Endothelial cell of umbilical vein (primary cell): ENCODE measurements around the gene TAF4B. TPM values are rescaled to one million over a fixed set of nuclear protein-coding genes. Genes with fewer than 3 reads are reported as not detected.

Source experiments
- BruUV-seq: library from RNA; stranded (reverse); fragments of 400-500 nt; replicated peaks from 2 replicates; lab custom pipeline; 2021; lab: Mats Ljungman, UMichigan
- CTCF ChIA-PET: fragments of 300-600, 350-600 bp; sonication (Branson Sonifier 250); formaldehyde crosslinking; loops from one replicate; lab custom pipeline; 2021; ENCODE audit warnings: antibody characterized with exemption, inconsistent platforms; lab: Charles Lee
- POLR2A ChIA-PET: fragments of 300-600, 350-600 bp; sonication (Branson Sonifier 250); formaldehyde crosslinking; loops from one replicate; lab custom pipeline; 2021; ENCODE audit warnings: antibody characterized with exemption, inconsistent platforms; lab: Charles Lee
- DNase-seq: peaks from one replicate; pipeline ENCODE4 v3.0.0-alpha.2; 2011; ENCODE audit warnings: low read depth, low spot score
- FAIRE-seq: peaks from 2 replicates; lab custom pipeline; 2011; peaks lifted over from hg19 to GRCh38; lab: Jason Lieb, UNC
- H2AFZ ChIP-seq: 2 replicates; pipeline ENCODE4 v1.6.0; 2012; ENCODE audit warnings: low read depth, low read length, control low read depth, inconsistent platforms
- H3K27ac ChIP-seq: 2 replicates; pipeline ENCODE4 v1.5.1; 2011; ENCODE audit warnings: low read depth, mild to moderate bottlenecking, control low read depth, low read length, moderate library complexity; ENCODE audit not compliant: insufficient read depth
- H3K27me3 ChIP-seq, 2 experiments: 2 replicates each; pipeline versions ENCODE4 v1.6.0 to v1.6.1; 2011; ENCODE audit warnings: low read length in 2 of 2, mixed read lengths in 1 of 2; ENCODE audit not compliant: control insufficient read depth in 2 of 2, insufficient read depth in 2 of 2
- H3K36me3 ChIP-seq, 2 experiments: 2 replicates in 1 of 2; 3 replicates in 1 of 2; pipeline ENCODE4 v1.5.1; 2011; ENCODE audit warnings: low read length in 2 of 2, mild to moderate bottlenecking in 1 of 2, moderate library complexity in 1 of 2; ENCODE audit not compliant: control insufficient read depth in 2 of 2, insufficient read depth in 2 of 2; ENCODE audit errors: extremely low read depth in 1 of 2
- H3K4me1 ChIP-seq: 3 replicates; pipeline ENCODE4 v1.5.1; 2011; ENCODE audit warnings: mild to moderate bottlenecking, low read length; ENCODE audit not compliant: control insufficient read depth, insufficient read depth; ENCODE audit errors: extremely low read depth
- H3K4me2 ChIP-seq: 2 replicates; pipeline ENCODE4 v1.6.1; 2011; ENCODE audit warnings: low read length, control low read depth, mixed read lengths; ENCODE audit not compliant: insufficient read depth
- H3K4me3 ChIP-seq, 3 experiments: fragments of 200-600 bp in 1 of 3; sonication (generic), shearing (Covaris generic) in 1 of 3; replicated peaks in 1 of 3; 2 replicates each; pipeline ENCODE4 v1.5.1; 2011 to 2016; ENCODE audit warnings: control low read depth in 3 of 3, low read length in 3 of 3, mild to moderate bottlenecking in 2 of 3, inconsistent platforms in 1 of 3, low read depth in 1 of 3, moderate library complexity in 1 of 3; ENCODE audit not compliant: insufficient read depth in 1 of 3
- H3K79me2 ChIP-seq: 2 replicates; pipeline ENCODE4 v1.6.0; 2012; ENCODE audit warnings: low read length, inconsistent platforms; ENCODE audit not compliant: control insufficient read depth, insufficient read depth
- H3K9ac ChIP-seq: replicated peaks from 2 replicates; pipeline ENCODE3; 2011; ENCODE audit warnings: low read length, control low read depth; ENCODE audit not compliant: insufficient read depth; ENCODE audit errors: extremely low read depth
- H3K9me1 ChIP-seq: replicated peaks from 3 replicates; pipeline ENCODE4 v1.6.0; 2011; ENCODE audit warnings: mild to moderate bottlenecking, low read length; ENCODE audit not compliant: control insufficient read depth, insufficient read depth; ENCODE audit errors: extremely low read depth
- H3K9me3 ChIP-seq: replicated peaks from 2 replicates; pipeline ENCODE4 v1.5.1; 2012; ENCODE audit warnings: low read length, inconsistent platforms; ENCODE audit not compliant: control insufficient read depth, insufficient read depth
- H4K20me1 ChIP-seq: replicated peaks from 2 replicates; pipeline ENCODE3; 2011; ENCODE audit warnings: mild to moderate bottlenecking, low read length; ENCODE audit not compliant: control insufficient read depth, insufficient read depth; ENCODE audit errors: extremely low read depth
- EZH2 ChIP-seq: IDR thresholded peaks from 2 replicates; pipeline ENCODE4 v1.6.1; 2012; ENCODE audit warnings: borderline replicate concordance, low read depth, mild to moderate bottlenecking, moderate library complexity, low read length, inconsistent platforms; ENCODE audit not compliant: severe bottlenecking
- FOS ChIP-seq: IDR thresholded peaks from 2 replicates; pipeline ENCODE4 v1.6.1; 2011; ENCODE audit warnings: mild to moderate bottlenecking, low read length, moderate library complexity, borderline replicate concordance; ENCODE audit not compliant: insufficient read depth
- GATA2 ChIP-seq: IDR thresholded peaks from 2 replicates; pipeline ENCODE4 v1.7.0; 2011; ENCODE audit warnings: low read depth, mild to moderate bottlenecking, moderate library complexity, mixed read lengths, low read length; ENCODE audit not compliant: insufficient read length, insufficient read depth
- JUN ChIP-seq: IDR thresholded peaks from 2 replicates; pipeline ENCODE4 v1.6.1; 2011; ENCODE audit warnings: borderline replicate concordance, low read depth; ENCODE audit not compliant: insufficient read length, insufficient read depth
- MYC ChIP-seq: IDR thresholded peaks from one replicate; pipeline ENCODE4 v1.6.1; 2011; ENCODE audit warnings: mild to moderate bottlenecking, low read depth, low read length
- POLR2A ChIP-seq: IDR thresholded peaks from 2 replicates; pipeline ENCODE4 v1.6.1; 2012; ENCODE audit warnings: low read depth, mild to moderate bottlenecking, control low read depth, low read length
- POLR2AphosphoS5 ChIP-seq: IDR thresholded peaks from 2 replicates; pipeline ENCODE4 v1.6.1; 2012; ENCODE audit warnings: low read depth, mild to moderate bottlenecking, control low read depth, low read length, moderate library complexity; ENCODE audit not compliant: insufficient read depth
- dilution Hi-C: fragments of 300-500 bp; cut with MboI; formaldehyde crosslinking; loops from one replicate; pipeline ENCODE4 v1.15.0; 2019; ENCODE audit warnings: low sequenced_read_pairs; ENCODE audit not compliant: extremely low pct_ligation_motif_present
- intact Hi-C: fragments of 100-400 bp; cut with micrococcal nuclease; formaldehyde crosslinking; loops from one replicate; pipeline ENCODE4 v1.10.0; 2022
- polyA plus RNA-seq, 4 experiments: library from polyadenylated mRNA; depleted of rRNA in 3 of 4; stranded (reverse) in 3 of 4; unstranded in 1 of 4; fragments of >200 nt; gene quantifications; 2 replicates each; pipeline versions ENCODE4 v1.2.1 to v1.2.3, GENCODE V29; 2011 to 2012; ENCODE audit warnings: missing spikeins in 1 of 4
- total RNA-seq: library from RNA; stranded (reverse); gene quantifications from 2 replicates; pipeline ENCODE4 v1.2.3, GENCODE V29; 2021
- TF ChIP-seq, protein P1 (sequence below), 2 donors: IDR thresholded peaks; 1 replicate in 1 of 2; 2 replicates in 1 of 2; pipeline ENCODE4 v1.5.1; 2011; ENCODE audit warnings: low read length in 2 of 2, mild to moderate bottlenecking in 2 of 2, moderate library complexity in 2 of 2, control low read depth in 1 of 2, inconsistent platforms in 1 of 2, low read depth in 1 of 2; ENCODE audit not compliant: insufficient read depth in 1 of 2; ENCODE audit errors: extremely low read depth in 1 of 2
- TF ChIP-seq, protein P2 (sequence below): IDR thresholded peaks from 2 replicates; pipeline ENCODE4 v1.6.1; 2011; ENCODE audit not compliant: insufficient read depth, insufficient read length

Gene TAF4B
- total and polyA plus RNA-seq, 2 donors (not counting 3 experiments of a cell fraction or from before 2014, with no cell fraction given) = 0.47 to 2.0 TPM

DNA sequence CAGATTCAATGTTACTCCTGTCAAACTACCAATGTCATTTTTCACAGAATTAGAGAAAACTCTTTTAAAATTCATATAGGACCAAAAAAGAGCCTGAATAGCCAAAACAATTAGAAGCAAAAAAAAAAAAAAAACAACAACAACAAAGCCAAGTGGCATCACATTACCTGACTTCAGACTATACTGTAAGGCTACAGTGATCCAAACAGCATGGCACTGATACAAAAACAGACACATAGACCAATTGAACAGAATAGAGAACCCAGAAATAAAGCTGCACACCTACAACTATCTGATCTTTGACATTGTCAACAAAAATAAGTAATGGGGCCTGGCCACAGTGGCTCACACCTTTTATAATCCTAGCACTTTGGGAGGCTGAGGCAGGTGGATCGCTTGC, 53.2 kb downstream of the TAF4B start:
- H3K4me3 ChIP-seq = no peak overlapping the region
- no peak overlapping the region for H2AFZ ChIP-seq
- no peak for DNase-seq
- no peak overlapping the region for H3K4me2 ChIP-seq
- ChIA-PET CTCF (no interaction called here), POLR2A (no interaction called here)
- H3K4me1 ChIP-seq = no peaks in the 10 kb centered on the region
- no peaks in the 10 kb centered on the region for H3K79me2 ChIP-seq
- dilution Hi-C loops = no loop called here
- no peaks in the 10 kb centered on the region for H3K9me1 ChIP-seq
- TF ChIP-seq GATA2 (no peak), POLR2AphosphoS5 (no peak), POLR2A (no peak), JUN (no peak)
- TF ChIP-seq, protein P1, sequence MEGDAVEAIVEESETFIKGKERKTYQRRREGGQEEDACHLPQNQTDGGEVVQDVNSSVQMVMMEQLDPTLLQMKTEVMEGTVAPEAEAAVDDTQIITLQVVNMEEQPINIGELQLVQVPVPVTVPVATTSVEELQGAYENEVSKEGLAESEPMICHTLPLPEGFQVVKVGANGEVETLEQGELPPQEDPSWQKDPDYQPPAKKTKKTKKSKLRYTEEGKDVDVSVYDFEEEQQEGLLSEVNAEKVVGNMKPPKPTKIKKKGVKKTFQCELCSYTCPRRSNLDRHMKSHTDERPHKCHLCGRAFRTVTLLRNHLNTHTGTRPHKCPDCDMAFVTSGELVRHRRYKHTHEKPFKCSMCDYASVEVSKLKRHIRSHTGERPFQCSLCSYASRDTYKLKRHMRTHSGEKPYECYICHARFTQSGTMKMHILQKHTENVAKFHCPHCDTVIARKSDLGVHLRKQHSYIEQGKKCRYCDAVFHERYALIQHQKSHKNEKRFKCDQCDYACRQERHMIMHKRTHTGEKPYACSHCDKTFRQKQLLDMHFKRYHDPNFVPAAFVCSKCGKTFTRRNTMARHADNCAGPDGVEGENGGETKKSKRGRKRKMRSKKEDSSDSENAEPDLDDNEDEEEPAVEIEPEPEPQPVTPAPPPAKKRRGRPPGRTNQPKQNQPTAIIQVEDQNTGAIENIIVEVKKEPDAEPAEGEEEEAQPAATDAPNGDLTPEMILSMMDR (IDR thresholded peaks at IDR 0.05; ENCODE audit: extremely low read depth in 1 of 2, insufficient read depth in 1 of 2, low read depth in 1 of 2, low read length in 2 of 2) = no peak
- TF ChIP-seq, protein P2, sequence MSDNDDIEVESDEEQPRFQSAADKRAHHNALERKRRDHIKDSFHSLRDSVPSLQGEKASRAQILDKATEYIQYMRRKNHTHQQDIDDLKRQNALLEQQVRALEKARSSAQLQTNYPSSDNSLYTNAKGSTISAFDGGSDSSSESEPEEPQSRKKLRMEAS = no peak
- intact Hi-C loops = no loop called here
- no peaks in the 10 kb centered on the region for H3K27me3 ChIP-seq
- no peaks in the 10 kb centered on the region for H4K20me1 ChIP-seq
- H3K9ac ChIP-seq = no peak overlapping the region
- H3K36me3 ChIP-seq = no peaks in the 10 kb centered on the region
- no peak for FAIRE-seq
- H3K9me3 ChIP-seq = no peaks in the 10 kb centered on the region
- BruUV-seq = no TSS peak
- no peak overlapping the region for H3K27ac ChIP-seq

DNA sequence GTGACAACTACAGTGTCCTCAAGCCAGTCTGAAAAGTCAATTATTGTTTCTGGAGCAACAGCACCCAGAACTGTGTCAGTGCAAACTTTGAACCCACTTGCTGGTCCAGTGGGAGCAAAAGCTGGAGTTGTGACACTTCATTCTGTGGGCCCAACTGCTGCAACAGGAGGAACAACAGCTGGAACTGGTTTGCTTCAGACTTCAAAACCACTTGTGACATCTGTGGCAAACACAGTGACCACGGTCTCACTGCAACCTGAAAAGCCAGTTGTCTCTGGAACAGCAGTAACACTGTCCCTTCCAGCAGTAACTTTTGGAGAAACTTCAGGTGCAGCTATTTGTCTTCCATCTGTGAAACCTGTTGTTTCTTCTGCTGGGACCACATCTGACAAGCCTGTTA, 59.8 kb downstream of the TAF4B start:
- Histone ChIP-seq H3K27me3 (no peaks in the 10 kb centered on the region), H3K4me1 (no peaks in the 10 kb centered on the region), H3K9me1 (no peaks in the 10 kb centered on the region), H4K20me1 (no peaks in the 10 kb centered on the region), H2AFZ (no peak overlapping the region), H3K9ac (no peak overlapping the region), H3K9me3 (no peaks in the 10 kb centered on the region), H3K79me2 (no peaks in the 10 kb centered on the region), H3K36me3 (no peaks in the 10 kb centered on the region), H3K4me3 (no peak overlapping the region), H3K4me2 (no peak overlapping the region), H3K27ac (no peak overlapping the region)
- TF ChIP-seq MYC = no peak
- TF ChIP-seq, protein P1 (IDR thresholded peaks at IDR 0.05; ENCODE audit: extremely low read depth in 1 of 2, insufficient read depth in 1 of 2, low read depth in 1 of 2, low read length in 2 of 2) = no peak
- TF ChIP-seq EZH2 = no peak
- no peak for TF ChIP-seq FOS
- TF ChIP-seq, protein P2 = no peak
- no peak for TF ChIP-seq POLR2AphosphoS5
- no peak for TF ChIP-seq POLR2A
- no peak for TF ChIP-seq JUN
- no peak for TF ChIP-seq GATA2
- ChIA-PET POLR2A (no interaction called here), CTCF (no interaction called here)
- dilution Hi-C loops (no loop called here), intact Hi-C loops (no loop called here)
- no peak for FAIRE-seq
- DNase-seq = no peak
- no TSS peak for BruUV-seq
